Endothelial cell of umbilical vein (primary cell): ENCODE data around the gene ENKUR. TPM values are rescaled to one million over a fixed set of nuclear protein-coding genes. Genes with fewer than 3 reads are reported as not detected.

Experiments
- BruUV-seq: library from RNA; stranded (reverse); fragments of 400-500 nt; replicated peaks from 2 replicates; lab custom pipeline; 2021; lab: Mats Ljungman, UMichigan
- CTCF ChIA-PET: fragments of 300-600, 350-600 bp; sonication (Branson Sonifier 250); formaldehyde crosslinking; loops from one replicate; lab custom pipeline; 2021; ENCODE audit warnings: antibody characterized with exemption, inconsistent platforms; lab: Charles Lee
- POLR2A ChIA-PET: fragments of 300-600, 350-600 bp; sonication (Branson Sonifier 250); formaldehyde crosslinking; loops from one replicate; lab custom pipeline; 2021; ENCODE audit warnings: antibody characterized with exemption, inconsistent platforms; lab: Charles Lee
- DNase-seq: peaks from one replicate; pipeline ENCODE4 v3.0.0-alpha.2; 2011; ENCODE audit warnings: low read depth, low spot score
- FAIRE-seq: peaks from 2 replicates; lab custom pipeline; 2011; peaks lifted over from hg19 to GRCh38; lab: Jason Lieb, UNC
- H2AFZ ChIP-seq: 2 replicates; pipeline ENCODE4 v1.6.0; 2012; ENCODE audit warnings: low read depth, low read length, control low read depth, inconsistent platforms
- H3K27ac ChIP-seq: 2 replicates; pipeline ENCODE4 v1.5.1; 2011; ENCODE audit warnings: low read depth, mild to moderate bottlenecking, control low read depth, low read length, moderate library complexity; ENCODE audit not compliant: insufficient read depth
- H3K27me3 ChIP-seq, 2 experiments: 2 replicates each; pipeline versions ENCODE4 v1.6.0 to v1.6.1; 2011; ENCODE audit warnings: low read length in 2 of 2, mixed read lengths in 1 of 2; ENCODE audit not compliant: control insufficient read depth in 2 of 2, insufficient read depth in 2 of 2
- H3K36me3 ChIP-seq, 2 experiments: 2 replicates in 1 of 2; 3 replicates in 1 of 2; pipeline ENCODE4 v1.5.1; 2011; ENCODE audit warnings: low read length in 2 of 2, mild to moderate bottlenecking in 1 of 2, moderate library complexity in 1 of 2; ENCODE audit not compliant: control insufficient read depth in 2 of 2, insufficient read depth in 2 of 2; ENCODE audit errors: extremely low read depth in 1 of 2
- H3K4me1 ChIP-seq: 3 replicates; pipeline ENCODE4 v1.5.1; 2011; ENCODE audit warnings: mild to moderate bottlenecking, low read length; ENCODE audit not compliant: control insufficient read depth, insufficient read depth; ENCODE audit errors: extremely low read depth
- H3K4me2 ChIP-seq: 2 replicates; pipeline ENCODE4 v1.6.1; 2011; ENCODE audit warnings: low read length, control low read depth, mixed read lengths; ENCODE audit not compliant: insufficient read depth
- H3K4me3 ChIP-seq, 3 experiments: fragments of 200-600 bp in 1 of 3; sonication (generic), shearing (Covaris generic) in 1 of 3; replicated peaks in 1 of 3; 2 replicates each; pipeline ENCODE4 v1.5.1; 2011 to 2016; ENCODE audit warnings: control low read depth in 3 of 3, low read length in 3 of 3, mild to moderate bottlenecking in 2 of 3, inconsistent platforms in 1 of 3, low read depth in 1 of 3, moderate library complexity in 1 of 3; ENCODE audit not compliant: insufficient read depth in 1 of 3
- H3K79me2 ChIP-seq: 2 replicates; pipeline ENCODE4 v1.6.0; 2012; ENCODE audit warnings: low read length, inconsistent platforms; ENCODE audit not compliant: control insufficient read depth, insufficient read depth
- H3K9ac ChIP-seq: replicated peaks from 2 replicates; pipeline ENCODE3; 2011; ENCODE audit warnings: low read length, control low read depth; ENCODE audit not compliant: insufficient read depth; ENCODE audit errors: extremely low read depth
- H3K9me1 ChIP-seq: replicated peaks from 3 replicates; pipeline ENCODE4 v1.6.0; 2011; ENCODE audit warnings: mild to moderate bottlenecking, low read length; ENCODE audit not compliant: control insufficient read depth, insufficient read depth; ENCODE audit errors: extremely low read depth
- H3K9me3 ChIP-seq: replicated peaks from 2 replicates; pipeline ENCODE4 v1.5.1; 2012; ENCODE audit warnings: low read length, inconsistent platforms; ENCODE audit not compliant: control insufficient read depth, insufficient read depth
- H4K20me1 ChIP-seq: replicated peaks from 2 replicates; pipeline ENCODE3; 2011; ENCODE audit warnings: mild to moderate bottlenecking, low read length; ENCODE audit not compliant: control insufficient read depth, insufficient read depth; ENCODE audit errors: extremely low read depth
- EZH2 ChIP-seq: IDR thresholded peaks from 2 replicates; pipeline ENCODE4 v1.6.1; 2012; ENCODE audit warnings: borderline replicate concordance, low read depth, mild to moderate bottlenecking, moderate library complexity, low read length, inconsistent platforms; ENCODE audit not compliant: severe bottlenecking
- FOS ChIP-seq: IDR thresholded peaks from 2 replicates; pipeline ENCODE4 v1.6.1; 2011; ENCODE audit warnings: mild to moderate bottlenecking, low read length, moderate library complexity, borderline replicate concordance; ENCODE audit not compliant: insufficient read depth
- GATA2 ChIP-seq: IDR thresholded peaks from 2 replicates; pipeline ENCODE4 v1.7.0; 2011; ENCODE audit warnings: low read depth, mild to moderate bottlenecking, moderate library complexity, mixed read lengths, low read length; ENCODE audit not compliant: insufficient read length, insufficient read depth
- JUN ChIP-seq: IDR thresholded peaks from 2 replicates; pipeline ENCODE4 v1.6.1; 2011; ENCODE audit warnings: borderline replicate concordance, low read depth; ENCODE audit not compliant: insufficient read length, insufficient read depth
- MYC ChIP-seq: IDR thresholded peaks from one replicate; pipeline ENCODE4 v1.6.1; 2011; ENCODE audit warnings: mild to moderate bottlenecking, low read depth, low read length
- POLR2A ChIP-seq: IDR thresholded peaks from 2 replicates; pipeline ENCODE4 v1.6.1; 2012; ENCODE audit warnings: low read depth, mild to moderate bottlenecking, control low read depth, low read length
- POLR2AphosphoS5 ChIP-seq: IDR thresholded peaks from 2 replicates; pipeline ENCODE4 v1.6.1; 2012; ENCODE audit warnings: low read depth, mild to moderate bottlenecking, control low read depth, low read length, moderate library complexity; ENCODE audit not compliant: insufficient read depth
- dilution Hi-C: fragments of 300-500 bp; cut with MboI; formaldehyde crosslinking; loops from one replicate; pipeline ENCODE4 v1.15.0; 2019; ENCODE audit warnings: low sequenced_read_pairs; ENCODE audit not compliant: extremely low pct_ligation_motif_present
- intact Hi-C: fragments of 100-400 bp; cut with micrococcal nuclease; formaldehyde crosslinking; loops from one replicate; pipeline ENCODE4 v1.10.0; 2022
- polyA plus RNA-seq, 4 experiments: library from polyadenylated mRNA; depleted of rRNA in 3 of 4; stranded (reverse) in 3 of 4; unstranded in 1 of 4; fragments of >200 nt; gene quantifications; 2 replicates each; pipeline versions ENCODE4 v1.2.1 to v1.2.3, GENCODE V29; 2011 to 2012; ENCODE audit warnings: missing spikeins in 1 of 4
- total RNA-seq: library from RNA; stranded (reverse); gene quantifications from 2 replicates; pipeline ENCODE4 v1.2.3, GENCODE V29; 2021
- TF ChIP-seq, protein P1 (sequence below): IDR thresholded peaks from 2 replicates; pipeline ENCODE4 v1.6.1; 2011; ENCODE audit not compliant: insufficient read depth, insufficient read length
- TF ChIP-seq, protein P2 (sequence below), 2 donors: IDR thresholded peaks; 1 replicate in 1 of 2; 2 replicates in 1 of 2; pipeline ENCODE4 v1.5.1; 2011; ENCODE audit warnings: low read length in 2 of 2, mild to moderate bottlenecking in 2 of 2, moderate library complexity in 2 of 2, control low read depth in 1 of 2, inconsistent platforms in 1 of 2, low read depth in 1 of 2; ENCODE audit not compliant: insufficient read depth in 1 of 2; ENCODE audit errors: extremely low read depth in 1 of 2

ENKUR gene
- total and polyA plus RNA-seq, 2 donors (not counting 3 experiments of a cell fraction or from before 2014, with no cell fraction given) = 0.07 to 0.35 TPM

DNA sequence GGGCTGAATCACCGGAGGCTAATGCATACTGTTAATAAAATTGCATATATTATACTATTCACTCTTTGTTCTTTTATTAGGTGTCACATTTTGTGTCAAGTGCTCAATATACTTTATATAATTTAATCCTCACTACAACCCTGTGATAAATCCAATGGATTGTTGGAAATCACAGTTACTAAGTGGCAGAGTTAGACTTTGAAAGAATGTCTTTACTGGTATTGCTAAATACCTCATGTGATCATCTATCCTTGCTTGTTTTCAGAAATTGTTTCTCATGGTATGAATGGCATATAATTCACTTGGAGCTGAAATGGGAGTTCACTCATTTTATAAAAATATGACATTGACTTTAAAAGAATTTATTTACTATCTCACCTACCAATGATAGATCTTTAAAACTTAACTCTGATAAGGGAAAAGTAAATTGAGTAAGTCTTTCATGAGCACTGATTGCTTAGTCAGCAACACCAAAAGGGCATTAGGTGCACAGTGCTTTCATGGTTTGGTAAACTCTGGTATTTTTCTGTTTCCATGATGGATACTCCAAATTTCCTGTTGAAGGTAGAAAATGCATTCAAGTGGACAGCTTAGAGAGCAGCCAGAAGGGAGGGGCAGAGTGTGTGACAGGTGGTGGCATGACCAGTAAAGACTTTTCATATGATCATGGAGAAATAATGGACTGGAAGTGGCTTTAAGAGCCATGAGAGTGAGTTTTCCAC lies 22.6 kb downstream of the ENKUR start:
- no peak for DNase-seq
- Histone ChIP-seq H3K27ac (no peak overlapping the region), H3K36me3 (no peaks in the 10 kb centered on the region), H3K9ac (no peak overlapping the region), H4K20me1 (no peaks in the 10 kb centered on the region), H3K27me3 (no peaks in the 10 kb centered on the region), H3K79me2 (no peaks in the 10 kb centered on the region), H3K9me1 (no peaks in the 10 kb centered on the region), H3K9me3 (no peaks in the 10 kb centered on the region), H3K4me3 (no peak overlapping the region), H3K4me1 (peaks cover 5% of the 10 kb centered on the region), H3K4me2 (no peak overlapping the region), H2AFZ (no peak overlapping the region)
- CTCF ChIA-PET = interaction anchor here (0.9 to 1.4 kb wide), 3 partner anchors 10 to 376 kb away, joined by 3 to 4 read pairs (median 4); no protein-coding TSS in a partner anchor
- no TSS peak for BruUV-seq
- TF ChIP-seq FOS (no peak), GATA2 (no peak), POLR2A (no peak), POLR2AphosphoS5 (no peak), EZH2 (no peak), JUN (no peak), MYC (no peak)
- TF ChIP-seq, protein P1, sequence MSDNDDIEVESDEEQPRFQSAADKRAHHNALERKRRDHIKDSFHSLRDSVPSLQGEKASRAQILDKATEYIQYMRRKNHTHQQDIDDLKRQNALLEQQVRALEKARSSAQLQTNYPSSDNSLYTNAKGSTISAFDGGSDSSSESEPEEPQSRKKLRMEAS = no peak
- TF ChIP-seq, protein P2, sequence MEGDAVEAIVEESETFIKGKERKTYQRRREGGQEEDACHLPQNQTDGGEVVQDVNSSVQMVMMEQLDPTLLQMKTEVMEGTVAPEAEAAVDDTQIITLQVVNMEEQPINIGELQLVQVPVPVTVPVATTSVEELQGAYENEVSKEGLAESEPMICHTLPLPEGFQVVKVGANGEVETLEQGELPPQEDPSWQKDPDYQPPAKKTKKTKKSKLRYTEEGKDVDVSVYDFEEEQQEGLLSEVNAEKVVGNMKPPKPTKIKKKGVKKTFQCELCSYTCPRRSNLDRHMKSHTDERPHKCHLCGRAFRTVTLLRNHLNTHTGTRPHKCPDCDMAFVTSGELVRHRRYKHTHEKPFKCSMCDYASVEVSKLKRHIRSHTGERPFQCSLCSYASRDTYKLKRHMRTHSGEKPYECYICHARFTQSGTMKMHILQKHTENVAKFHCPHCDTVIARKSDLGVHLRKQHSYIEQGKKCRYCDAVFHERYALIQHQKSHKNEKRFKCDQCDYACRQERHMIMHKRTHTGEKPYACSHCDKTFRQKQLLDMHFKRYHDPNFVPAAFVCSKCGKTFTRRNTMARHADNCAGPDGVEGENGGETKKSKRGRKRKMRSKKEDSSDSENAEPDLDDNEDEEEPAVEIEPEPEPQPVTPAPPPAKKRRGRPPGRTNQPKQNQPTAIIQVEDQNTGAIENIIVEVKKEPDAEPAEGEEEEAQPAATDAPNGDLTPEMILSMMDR (IDR thresholded peaks at IDR 0.05; ENCODE audit: extremely low read depth in 1 of 2, insufficient read depth in 1 of 2, low read depth in 1 of 2, low read length in 2 of 2) = no peak
- dilution Hi-C loops (no loop called here), intact Hi-C loops (no loop called here)
- FAIRE-seq = peak; percentile 28
- POLR2A ChIA-PET = no interaction called here
